ENCODE measurements around the gene ARL16. TPM values are rescaled to one million over a fixed set of nuclear protein-coding genes. Genes with fewer than 3 reads are reported as not detected.

Gene ARL16
- total and polyA plus RNA-seq, 2 experiments from 2014 or later, result 40.4 to 54.9 TPM

DNA sequence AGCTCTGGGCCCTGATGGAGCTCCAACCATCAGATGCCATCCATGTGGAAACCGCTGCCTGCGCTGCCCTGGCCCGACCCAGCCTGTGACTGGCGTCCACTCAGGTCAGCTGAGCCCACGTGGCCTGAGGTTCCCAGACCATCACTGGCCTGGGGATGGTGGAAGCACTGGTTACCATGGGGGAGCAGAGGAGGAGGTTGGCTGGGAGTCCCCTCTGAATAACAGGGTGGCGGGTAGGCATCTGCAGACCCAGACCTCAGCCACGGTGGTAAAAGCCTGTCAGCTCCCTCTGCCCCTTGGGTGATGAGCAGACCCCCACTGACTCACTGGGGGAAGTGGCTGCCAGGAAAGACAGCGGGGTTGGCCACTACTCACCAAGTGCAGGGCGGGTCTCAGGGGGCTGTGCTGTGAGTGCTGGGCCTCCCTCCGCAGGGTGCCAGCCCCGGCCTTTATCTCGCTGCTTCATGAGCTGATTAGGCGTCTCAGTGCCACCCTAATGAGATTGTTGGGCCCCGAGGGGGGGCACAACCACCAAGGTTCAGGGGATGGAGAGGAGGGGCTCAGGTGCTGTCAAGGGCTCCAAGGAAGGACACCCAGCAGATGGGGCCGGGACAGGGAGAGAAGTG is 27.4 kb downstream of the ARL16 start, which contains the start of gene PDE6G:
PDE6G (minus strand) TSS at position 425 of the 626 bp plus-strand sequence. CDS start 3,237 bp downstream, outside the sequence.
- ATAC-seq, result no peak
- no peaks in the 10 kb centered on the region for H4K20me1 ChIP-seq (replicated peaks; ENCODE audit: insufficient read depth)
- Mint-ChIP-seq H3K27ac (no peak within 1 kb of the TSS), H3K36me3 (ENCODE audit: low read depth) (no peaks in the 10 kb centered on the region), H3K27me3 (ENCODE audit: insufficient read depth, low read depth, poor library complexity) (peaks cover 13% of the 10 kb centered on the region), H3K4me3 (no peak within 1 kb of the TSS), H3K9me3 (no peaks in the 10 kb centered on the region), H3K4me1 (peaks cover 8% of the 10 kb centered on the region)
- no peaks in the 10 kb centered on the region for H3K27me3 ChIP-seq (ENCODE audit: insufficient read depth)
- H3K27ac ChIP-seq (ENCODE audit: low read depth), result no peak within 1 kb of the TSS
- no peak for DNase-seq (ENCODE audit: low spot score)
- TF ChIP-seq ZNF114 (CRISPR knock-in tag; IDR thresholded peaks at IDR 0.05) (no peak), POLR2AphosphoS5 (IDR thresholded peaks at IDR 0.05; ENCODE audit: low read depth) (no peak), STAT1 (IDR thresholded peaks at IDR 0.05; ENCODE audit: unreplicated experiment) (no peak), ETS1 (IDR thresholded peaks at IDR 0.05) (no peak), EZH2 (IDR thresholded peaks at IDR 0.05; ENCODE audit: low read depth, unreplicated experiment) (no peak)
- TF ChIP-seq, protein P1, sequence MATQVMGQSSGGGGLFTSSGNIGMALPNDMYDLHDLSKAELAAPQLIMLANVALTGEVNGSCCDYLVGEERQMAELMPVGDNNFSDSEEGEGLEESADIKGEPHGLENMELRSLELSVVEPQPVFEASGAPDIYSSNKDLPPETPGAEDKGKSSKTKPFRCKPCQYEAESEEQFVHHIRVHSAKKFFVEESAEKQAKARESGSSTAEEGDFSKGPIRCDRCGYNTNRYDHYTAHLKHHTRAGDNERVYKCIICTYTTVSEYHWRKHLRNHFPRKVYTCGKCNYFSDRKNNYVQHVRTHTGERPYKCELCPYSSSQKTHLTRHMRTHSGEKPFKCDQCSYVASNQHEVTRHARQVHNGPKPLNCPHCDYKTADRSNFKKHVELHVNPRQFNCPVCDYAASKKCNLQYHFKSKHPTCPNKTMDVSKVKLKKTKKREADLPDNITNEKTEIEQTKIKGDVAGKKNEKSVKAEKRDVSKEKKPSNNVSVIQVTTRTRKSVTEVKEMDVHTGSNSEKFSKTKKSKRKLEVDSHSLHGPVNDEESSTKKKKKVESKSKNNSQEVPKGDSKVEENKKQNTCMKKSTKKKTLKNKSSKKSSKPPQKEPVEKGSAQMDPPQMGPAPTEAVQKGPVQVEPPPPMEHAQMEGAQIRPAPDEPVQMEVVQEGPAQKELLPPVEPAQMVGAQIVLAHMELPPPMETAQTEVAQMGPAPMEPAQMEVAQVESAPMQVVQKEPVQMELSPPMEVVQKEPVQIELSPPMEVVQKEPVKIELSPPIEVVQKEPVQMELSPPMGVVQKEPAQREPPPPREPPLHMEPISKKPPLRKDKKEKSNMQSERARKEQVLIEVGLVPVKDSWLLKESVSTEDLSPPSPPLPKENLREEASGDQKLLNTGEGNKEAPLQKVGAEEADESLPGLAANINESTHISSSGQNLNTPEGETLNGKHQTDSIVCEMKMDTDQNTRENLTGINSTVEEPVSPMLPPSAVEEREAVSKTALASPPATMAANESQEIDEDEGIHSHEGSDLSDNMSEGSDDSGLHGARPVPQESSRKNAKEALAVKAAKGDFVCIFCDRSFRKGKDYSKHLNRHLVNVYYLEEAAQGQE (IDR thresholded peaks at IDR 0.05; ENCODE audit: unreplicated experiment), result no peak
- H3K4me3 ChIP-seq, result no peak within 1 kb of the TSS
- no peaks in the 10 kb centered on the region for H3K79me2 ChIP-seq (replicated peaks; ENCODE audit: insufficient read depth)
- no peaks in the 10 kb centered on the region for H3K9me2 ChIP-seq (ENCODE audit: insufficient read depth)
- H3K36me3 ChIP-seq (ENCODE audit: insufficient read depth), result no peaks in the 10 kb centered on the region
- H3K4me1 ChIP-seq (ENCODE audit: insufficient read depth), result peaks cover 13% of the 10 kb centered on the region
- H2AFZ ChIP-seq, result no peak within 1 kb of the TSS
- H3F3A ChIP-seq (replicated peaks; ENCODE audit: low read depth), result no peaks in the 10 kb centered on the region
- no peak within 1 kb of the TSS for H3K4me2 ChIP-seq

GRCh38 chr17:81655378-81656117 is 28.0 kb downstream of the ARL16 start:
- no peak overlapping the region for H3K27ac Mint-ChIP-seq
- peaks cover 8% of the 10 kb centered on the region for H3K4me1 Mint-ChIP-seq
- H3K27me3 ChIP-seq (ENCODE audit: insufficient read depth), result no peaks in the 10 kb centered on the region
- no peaks in the 10 kb centered on the region for H3F3A ChIP-seq (replicated peaks; ENCODE audit: low read depth)
- no peak overlapping the region for H3K4me2 ChIP-seq
- no peaks in the 10 kb centered on the region for H3K9me2 ChIP-seq (ENCODE audit: insufficient read depth)
- no peaks in the 10 kb centered on the region for H3K9me3 Mint-ChIP-seq
- H4K20me1 ChIP-seq (replicated peaks; ENCODE audit: insufficient read depth), result no peaks in the 10 kb centered on the region
- H3K4me3 ChIP-seq, result no peak overlapping the region
- H2AFZ ChIP-seq, result no peak overlapping the region
- peaks cover 13% of the 10 kb centered on the region for H3K27me3 Mint-ChIP-seq (ENCODE audit: insufficient read depth, low read depth, poor library complexity)
- no peak overlapping the region for H3K4me3 Mint-ChIP-seq
- DNase-seq (ENCODE audit: low spot score) (no peak), ATAC-seq (no peak)
- no peak overlapping the region for H3K27ac ChIP-seq (ENCODE audit: low read depth)
- no peaks in the 10 kb centered on the region for H3K36me3 Mint-ChIP-seq (ENCODE audit: low read depth)
- TF ChIP-seq EZH2 (IDR thresholded peaks at IDR 0.05; ENCODE audit: low read depth, unreplicated experiment), result no peak
- TF ChIP-seq POLR2AphosphoS5 (IDR thresholded peaks at IDR 0.05; ENCODE audit: low read depth), result no peak
- H3K79me2 ChIP-seq (replicated peaks; ENCODE audit: insufficient read depth), result no peaks in the 10 kb centered on the region
- H3K4me1 ChIP-seq (ENCODE audit: insufficient read depth), result peaks cover 13% of the 10 kb centered on the region
- no peaks in the 10 kb centered on the region for H3K36me3 ChIP-seq (ENCODE audit: insufficient read depth)

Data from GM23338 (cell line).